ENCODE results near the gene PC. TPM values are rescaled to one million over a fixed set of nuclear protein-coding genes. Genes with fewer than 3 reads are reported as not detected.

The PC gene
- total RNA-seq, 1 donor, result 1.8 TPM

- no peak overlapping the region for H3K4me3 ChIP-seq (ENCODE audit: low read length)
Observed at GRCh38 chr11:66869567-66869870, 88.7 kb downstream of the PC start.

GRCh38 chr11:66868726-66869566, 89.2 kb downstream of the PC start:
- Histone ChIP-seq H3K4me1 (ENCODE audit: insufficient read depth, low read length) (peaks cover 8% of the 10 kb centered on the region), H3K4me3 (ENCODE audit: low read length) (no peak overlapping the region), H3K27me3 (ENCODE audit: insufficient read depth, low read length) (no peaks in the 10 kb centered on the region), H3K9me3 (ENCODE audit: low read depth, low read length) (no peaks in the 10 kb centered on the region)

More at GRCh38 chr11:66869567-66869870, 88.7 kb downstream of the PC start:
- Histone ChIP-seq H3K9me3 (ENCODE audit: low read depth, low read length) (no peaks in the 10 kb centered on the region), H3K4me1 (ENCODE audit: insufficient read depth, low read length) (peaks cover 8% of the 10 kb centered on the region), H3K27me3 (ENCODE audit: insufficient read depth, low read length) (no peaks in the 10 kb centered on the region)

GRCh38 chr11:66868082-66868725, 90.0 kb downstream of the PC start:
- Histone ChIP-seq H3K4me3 (ENCODE audit: low read length) (no peak overlapping the region), H3K4me1 (ENCODE audit: insufficient read depth, low read length) (peaks cover 8% of the 10 kb centered on the region), H3K9me3 (ENCODE audit: low read depth, low read length) (no peaks in the 10 kb centered on the region), H3K27me3 (ENCODE audit: insufficient read depth, low read length) (no peaks in the 10 kb centered on the region)

- H3K27me3 ChIP-seq (ENCODE audit: insufficient read depth, low read length), result no peaks in the 10 kb centered on the region
- no peaks in the 10 kb centered on the region for H3K9me3 ChIP-seq (ENCODE audit: low read depth, low read length)
- no peak overlapping the region for H3K4me3 ChIP-seq (ENCODE audit: low read length)
- H3K4me1 ChIP-seq (ENCODE audit: insufficient read depth, low read length), result peaks cover 8% of the 10 kb centered on the region
Observed at GRCh38 chr11:66867425-66868040, 90.7 kb downstream of the PC start.

- peaks cover 8% of the 10 kb centered on the region for H3K4me1 ChIP-seq (ENCODE audit: insufficient read depth, low read length)
- H3K27me3 ChIP-seq (ENCODE audit: insufficient read depth, low read length), result no peaks in the 10 kb centered on the region
- no peaks in the 10 kb centered on the region for H3K9me3 ChIP-seq (ENCODE audit: low read depth, low read length)
- H3K4me3 ChIP-seq (ENCODE audit: low read length), result no peak overlapping the region
Observed at GRCh38 chr11:66866511-66866986, 91.6 kb downstream of the PC start.

- H3K27me3 ChIP-seq (ENCODE audit: insufficient read depth, low read length), result no peaks in the 10 kb centered on the region
- H3K9me3 ChIP-seq (ENCODE audit: low read depth, low read length), result no peaks in the 10 kb centered on the region
- H3K4me3 ChIP-seq (ENCODE audit: low read length), result no peak overlapping the region
- H3K4me1 ChIP-seq (ENCODE audit: insufficient read depth, low read length), result peaks cover 8% of the 10 kb centered on the region
Observed at GRCh38 chr11:66866007-66866406, 92.2 kb downstream of the PC start.

GRCh38 chr11:66864924-66865697, 93.1 kb downstream of the PC start:
- Histone ChIP-seq H3K4me1 (ENCODE audit: insufficient read depth, low read length) (peaks cover 8% of the 10 kb centered on the region), H3K4me3 (ENCODE audit: low read length) (no peak overlapping the region), H3K27me3 (ENCODE audit: insufficient read depth, low read length) (no peaks in the 10 kb centered on the region), H3K9me3 (ENCODE audit: low read depth, low read length) (no peaks in the 10 kb centered on the region)

- Histone ChIP-seq H3K27me3 (ENCODE audit: insufficient read depth, low read length) (no peaks in the 10 kb centered on the region), H3K9me3 (ENCODE audit: low read depth, low read length) (no peaks in the 10 kb centered on the region), H3K4me3 (ENCODE audit: low read length) (no peak overlapping the region), H3K4me1 (ENCODE audit: insufficient read depth, low read length) (peaks cover 8% of the 10 kb centered on the region)
Observed at GRCh38 chr11:66864172-66864901, 93.8 kb downstream of the PC start.

GRCh38 chr11:66863428-66864125, 94.6 kb downstream of the PC start:
- Histone ChIP-seq H3K9me3 (ENCODE audit: low read depth, low read length) (no peaks in the 10 kb centered on the region), H3K4me3 (ENCODE audit: low read length) (no peak overlapping the region), H3K27me3 (ENCODE audit: insufficient read depth, low read length) (no peaks in the 10 kb centered on the region), H3K4me1 (ENCODE audit: insufficient read depth, low read length) (peaks cover 3% of the 10 kb centered on the region)

GRCh38 chr11:66862559-66863037, 95.6 kb downstream of the PC start:
- Histone ChIP-seq H3K9me3 (ENCODE audit: low read depth, low read length) (no peaks in the 10 kb centered on the region), H3K4me1 (ENCODE audit: insufficient read depth, low read length) (no peaks in the 10 kb centered on the region)

GRCh38 chr11:66861774-66862558, 96.2 kb downstream of the PC start:
- no peaks in the 10 kb centered on the region for H3K27me3 ChIP-seq (ENCODE audit: insufficient read depth, low read length)

More at GRCh38 chr11:66862559-66863037, 95.6 kb downstream of the PC start:
- Histone ChIP-seq H3K27me3 (ENCODE audit: insufficient read depth, low read length) (no peaks in the 10 kb centered on the region), H3K4me3 (ENCODE audit: low read length) (no peak overlapping the region)

GRCh38 chr11:66861038-66861773, 97.0 kb downstream of the PC start:
- H3K27me3 ChIP-seq (ENCODE audit: insufficient read depth, low read length), result no peaks in the 10 kb centered on the region
- H3K4me1 ChIP-seq (ENCODE audit: insufficient read depth, low read length), result peaks cover 3% of the 10 kb centered on the region
- H3K4me3 ChIP-seq (ENCODE audit: low read length), result no peak overlapping the region
- no peaks in the 10 kb centered on the region for H3K9me3 ChIP-seq (ENCODE audit: low read depth, low read length)

More at GRCh38 chr11:66861774-66862558, 96.2 kb downstream of the PC start:
- peaks cover 3% of the 10 kb centered on the region for H3K4me1 ChIP-seq (ENCODE audit: insufficient read depth, low read length)
- H3K9me3 ChIP-seq (ENCODE audit: low read depth, low read length), result no peaks in the 10 kb centered on the region
- no peak overlapping the region for H3K4me3 ChIP-seq (ENCODE audit: low read length)

- H3K4me1 ChIP-seq (ENCODE audit: insufficient read depth, low read length), result peaks cover 9% of the 10 kb centered on the region
- H3K9me3 ChIP-seq (ENCODE audit: low read depth, low read length), result no peaks in the 10 kb centered on the region
- H3K27me3 ChIP-seq (ENCODE audit: insufficient read depth, low read length), result no peaks in the 10 kb centered on the region
- H3K4me3 ChIP-seq (ENCODE audit: low read length), result no peak overlapping the region
Observed at GRCh38 chr11:66860449-66860831, 97.7 kb downstream of the PC start.
